HT1080 (cell line): ENCODE data around the gene NDUFS1. TPM values are rescaled to one million over a fixed set of nuclear protein-coding genes. Genes with fewer than 3 reads are reported as not detected.
"Not testable (repeated sequence)": the region's sequence is repeated elsewhere in the genome, so short reads cannot be mapped to it uniquely, and the experiment has no call there.

Experiments used
- DNase-seq: peaks from one replicate; pipeline ENCODE4 v3.0.0-alpha.2; 2015; ENCODE audit warnings: low read depth
- total RNA-seq: library from RNA; depleted of rRNA; stranded (reverse); fragments of >200 nt; shearing (Covaris generic); gene quantifications from 2 replicates; pipeline ENCODE4 v1.2.3, GENCODE V29; 2014

NDUFS1 gene
- total RNA-seq, 1 experiment from 2014 or later, result 101 TPM

GRCh38 chr2:206105541-206105940, 53.7 kb downstream of the NDUFS1 start:
- DNase-seq, result no peak

DNA sequence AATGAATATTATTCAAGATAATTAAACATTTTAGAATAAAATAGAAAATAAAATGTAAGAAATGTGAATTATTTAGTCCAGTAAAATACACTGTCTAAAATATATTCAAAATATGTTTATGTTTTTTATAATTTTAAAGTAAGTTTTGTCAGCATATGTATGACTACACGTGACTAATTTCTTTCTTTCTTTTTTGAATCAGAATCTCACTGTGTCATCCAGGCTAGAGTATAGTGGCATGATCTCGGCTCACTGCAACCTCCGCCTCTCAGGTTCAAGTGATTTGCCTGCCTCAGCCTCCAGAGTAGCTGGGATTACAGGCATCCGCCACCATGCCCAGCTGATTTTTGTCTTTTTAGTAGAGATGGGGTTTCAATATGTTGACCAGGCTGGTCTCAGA, 54.2 kb downstream of the NDUFS1 start:
- DNase-seq, result no peak

GRCh38 chr2:206098872-206099271, 60.4 kb downstream of the NDUFS1 start:
- not testable (repeated sequence) for DNase-seq

DNA sequence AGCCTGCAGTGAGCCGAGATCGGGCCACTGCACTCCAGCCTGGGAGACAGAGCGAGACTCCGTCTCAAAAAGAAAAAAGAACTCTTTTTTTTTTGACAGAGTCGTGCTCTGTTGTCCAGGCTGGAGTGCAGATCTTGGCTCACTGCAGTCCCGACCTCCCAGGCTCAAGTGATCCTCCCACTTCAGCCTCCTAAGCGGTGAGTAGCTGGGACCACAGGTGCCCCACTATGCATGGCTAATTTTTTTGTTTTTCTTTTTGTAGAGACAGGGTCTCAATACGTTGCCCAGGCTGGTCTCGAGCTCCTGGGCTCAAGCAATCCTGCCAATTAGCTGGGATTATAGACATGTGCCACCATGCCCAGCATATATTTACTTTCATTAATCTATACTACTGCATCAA, 60.8 kb downstream of the NDUFS1 start:
- no peak for DNase-seq

DNA sequence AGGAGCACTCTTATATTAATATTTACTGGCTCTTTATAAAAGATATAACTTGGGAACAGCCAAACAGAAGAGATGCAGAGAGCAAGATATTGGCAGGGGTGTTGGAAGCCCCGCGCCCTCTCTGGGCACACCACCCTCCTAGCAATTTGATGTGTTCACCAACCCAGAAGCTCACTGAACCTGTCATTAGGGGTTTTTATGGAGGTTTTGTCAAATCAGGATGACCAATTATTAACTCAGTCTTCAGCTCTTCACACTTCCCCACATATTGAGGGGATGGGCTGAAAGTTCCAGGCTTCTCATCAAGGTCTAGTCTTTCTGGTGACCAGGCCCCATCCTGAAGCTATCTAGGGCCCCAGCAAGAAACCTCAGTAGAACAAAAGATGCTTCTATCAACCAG, 62.4 kb downstream of the NDUFS1 start:
- no peak for DNase-seq

- DNase-seq, result no peak
Measured at GRCh38 chr2:206095536-206096332, 63.5 kb downstream of the NDUFS1 start.

GRCh38 chr2:206092297-206092696, 66.9 kb downstream of the NDUFS1 start:
- peak; percentile 14 for DNase-seq

DNA sequence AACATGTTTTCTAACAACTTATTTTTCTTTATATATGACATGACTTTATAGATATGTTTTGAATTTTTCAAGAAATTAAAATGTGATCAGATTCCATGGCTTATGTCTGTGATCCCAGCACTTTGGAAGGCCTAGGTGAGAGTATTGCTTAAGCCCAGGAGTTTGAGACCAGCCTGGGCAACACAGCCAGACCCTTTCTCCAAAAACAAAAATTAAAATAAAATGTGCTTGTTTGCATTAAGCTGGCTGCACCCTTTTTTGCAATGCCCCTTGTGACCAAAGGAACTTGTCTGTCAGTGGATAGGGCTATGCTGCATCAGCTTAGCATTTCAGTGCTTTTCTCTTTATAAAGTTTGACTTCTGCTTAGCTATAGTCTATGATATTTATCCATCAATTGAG, 71.0 kb downstream of the NDUFS1 start:
- DNase-seq, result no peak

DNA sequence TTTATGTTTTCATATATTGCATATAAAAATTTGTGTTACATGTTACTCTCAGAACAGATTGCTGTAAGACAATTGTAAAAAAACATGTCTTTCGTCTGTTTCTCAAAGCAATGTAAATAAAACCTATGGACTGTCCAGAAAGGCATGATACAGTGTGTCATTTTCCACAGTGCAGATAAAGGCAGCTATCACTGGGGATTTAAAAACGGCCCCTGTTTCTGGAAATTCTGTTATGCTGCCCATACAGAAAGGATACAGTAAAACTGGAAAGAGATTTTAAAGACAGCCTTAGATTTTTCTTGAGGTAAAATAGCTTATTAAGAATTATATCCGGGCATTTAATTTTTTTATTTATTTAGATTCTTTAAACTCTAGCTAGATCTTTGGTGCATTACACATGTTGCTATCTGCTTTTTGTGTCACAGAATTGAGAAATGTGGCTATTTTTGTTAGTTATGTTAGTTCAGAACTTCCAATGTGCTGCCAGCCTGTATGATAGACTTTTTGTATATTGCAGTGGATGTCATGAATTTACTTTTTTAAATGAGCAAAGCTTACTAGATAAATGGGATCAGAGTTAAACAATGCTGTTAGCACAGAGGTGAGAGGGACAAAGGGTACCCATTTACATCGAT, 72.4 kb downstream of the NDUFS1 start:
- no peak for DNase-seq

GRCh38 chr2:206085742-206086445, 73.3 kb downstream of the NDUFS1 start, which contains the start of gene INO80D:
Gene INO80D (minus strand): TSS chr2:206086174. CDS start chr2:206063016, 23,158 bp downstream.
- DNase-seq, result peak; percentile 79

DNA sequence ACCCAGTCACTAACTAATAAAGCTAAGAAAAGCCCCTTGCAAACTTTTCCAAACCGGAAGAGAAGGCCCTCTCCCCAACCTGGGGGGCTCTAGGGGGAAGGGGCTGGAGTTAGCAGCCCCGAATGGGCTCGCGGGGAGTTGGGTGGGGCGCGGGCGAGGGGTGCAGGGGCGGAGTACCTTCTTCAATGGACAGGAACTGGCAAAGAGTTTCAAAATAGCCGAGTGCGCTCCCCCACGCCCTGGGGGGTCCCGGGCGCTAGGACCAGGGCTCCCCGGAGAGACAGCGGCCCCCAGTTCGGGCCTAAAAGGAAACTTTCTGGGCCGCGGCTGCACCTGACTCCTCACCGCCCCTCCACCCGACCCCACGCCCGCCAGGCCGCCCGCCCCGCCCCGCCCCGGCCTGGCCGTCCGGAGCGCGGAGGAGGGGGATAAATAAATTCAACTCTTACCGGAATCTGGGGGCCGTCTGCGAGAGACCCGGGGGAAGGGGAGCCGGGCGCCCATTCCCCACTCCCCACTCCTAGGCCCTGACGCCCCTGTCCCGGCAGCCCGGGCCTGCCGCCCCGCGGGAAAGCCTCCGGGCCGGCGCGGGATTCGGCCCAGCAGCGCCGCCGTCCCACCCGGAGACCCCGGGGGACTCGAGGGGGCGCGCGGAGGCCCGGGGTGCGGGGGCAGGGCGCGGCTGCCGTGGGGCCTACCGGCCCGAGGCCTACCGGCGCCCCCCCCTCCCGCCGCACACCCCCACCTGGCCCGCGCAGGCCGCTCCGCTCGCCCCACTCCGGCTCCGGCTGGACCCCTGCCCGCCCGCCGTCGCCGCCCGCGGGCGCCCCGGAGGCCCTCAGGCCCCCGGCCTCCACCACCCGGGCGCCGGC, 74.1 kb downstream of the NDUFS1 start:
- peak; percentile 21 for DNase-seq

- DNase-seq, result peak; percentile 83
Measured at GRCh38 chr2:206084439-206084869, 74.8 kb downstream of the NDUFS1 start.

DNA sequence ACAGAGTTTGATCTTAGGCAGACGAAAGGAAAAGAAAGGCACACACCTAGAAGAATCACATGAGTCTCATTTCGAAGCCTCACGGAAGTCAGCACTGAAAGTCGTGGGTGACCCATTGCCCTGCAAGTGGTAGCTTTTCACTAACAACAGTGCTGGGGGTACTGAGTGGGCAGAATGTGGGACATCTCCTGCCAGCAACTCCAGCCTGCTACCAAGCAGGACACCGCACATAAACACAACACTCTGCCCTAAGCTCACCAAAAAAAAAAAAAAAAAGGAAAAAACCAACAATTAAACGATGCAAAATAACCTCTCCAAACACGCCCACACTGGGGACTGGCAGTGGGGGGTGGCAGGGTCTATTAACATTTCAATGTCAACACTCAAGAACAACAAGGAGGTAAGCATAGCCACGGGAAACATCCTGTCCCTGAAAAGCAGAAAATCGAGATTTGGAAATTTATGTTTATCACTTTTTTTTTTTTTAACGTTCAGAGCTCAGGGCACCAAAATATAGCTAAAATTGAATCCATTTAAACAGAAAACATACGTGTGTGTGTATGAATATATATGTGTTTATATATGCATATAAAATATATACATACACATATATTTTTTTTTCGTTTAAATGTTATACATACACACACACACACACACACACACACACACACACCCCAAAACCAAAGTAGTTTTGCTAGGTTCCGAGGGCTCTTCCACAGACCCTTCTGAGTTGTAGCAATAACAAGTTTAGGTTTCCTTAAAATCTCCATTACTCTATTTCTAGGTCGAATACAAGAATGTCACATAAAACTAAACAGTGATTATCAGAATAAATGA, 75.4 kb downstream of the NDUFS1 start:
- DNase-seq, result no peak

- DNase-seq, result no peak
Measured at GRCh38 chr2:206082298-206082843, 76.9 kb downstream of the NDUFS1 start.

DNA sequence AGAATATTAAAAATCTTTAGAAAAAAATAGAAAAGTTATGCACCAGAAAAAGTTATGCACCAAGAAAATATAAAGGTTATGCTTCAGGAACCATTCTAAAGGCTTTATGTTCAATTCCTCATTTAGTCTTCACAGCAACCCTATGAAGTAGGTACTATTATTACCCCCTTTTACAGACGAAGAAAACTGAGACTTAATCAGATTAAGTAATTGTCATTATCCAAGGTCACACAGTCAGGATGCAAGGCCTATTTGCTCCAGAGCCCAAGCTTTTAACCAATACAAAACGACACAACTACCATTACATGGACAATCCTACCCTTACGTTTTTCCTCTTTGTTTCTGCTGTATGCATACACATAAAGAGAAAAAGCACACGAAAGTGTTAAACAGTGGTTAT, 78.3 kb downstream of the NDUFS1 start:
- no peak for DNase-seq

- DNase-seq, result no peak
Measured at GRCh38 chr2:206079699-206080465, 79.4 kb downstream of the NDUFS1 start.

DNA sequence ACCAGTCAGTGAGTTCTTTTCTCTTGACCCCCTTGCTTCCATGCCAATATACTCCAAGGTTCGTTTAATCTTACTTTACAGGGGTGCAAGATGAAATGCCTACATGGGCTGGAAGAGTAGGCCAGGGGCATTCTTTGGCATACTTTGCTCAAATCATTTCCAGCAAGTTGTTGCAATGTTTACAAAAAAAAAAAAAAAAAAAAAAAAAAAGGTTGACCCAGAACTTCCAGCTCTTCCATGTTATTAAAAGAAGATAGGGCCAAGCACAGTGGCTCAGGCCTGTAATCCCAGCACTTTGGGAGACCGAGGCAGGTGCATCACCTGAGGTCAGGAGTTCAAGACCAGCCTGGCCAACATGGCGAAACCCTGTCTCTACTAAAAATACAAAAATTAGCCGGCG, 81.4 kb downstream of the NDUFS1 start:
- not testable (repeated sequence) for DNase-seq

DNA sequence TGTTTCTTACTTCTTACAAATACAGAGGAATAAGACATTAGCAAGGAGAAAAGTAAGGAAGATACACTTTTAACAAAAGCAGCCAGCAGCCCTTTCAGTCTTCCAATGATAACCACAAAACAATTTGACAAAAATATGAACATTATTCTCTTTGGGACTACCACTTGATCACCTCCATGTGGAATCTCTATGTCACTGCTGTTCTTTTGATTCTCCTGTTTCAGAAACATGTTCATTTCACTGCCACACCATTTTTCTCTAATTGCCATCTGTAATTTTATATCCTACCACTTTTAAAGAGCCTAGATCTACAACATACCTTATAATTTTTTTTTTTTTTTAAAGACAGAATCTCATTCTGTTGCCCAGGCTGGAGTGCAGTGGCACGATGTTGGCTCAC, 84.1 kb downstream of the NDUFS1 start:
- no peak for DNase-seq

GRCh38 chr2:206071807-206072206, 87.4 kb downstream of the NDUFS1 start:
- DNase-seq, result no peak
